ENCODE data around the gene BLTP3B. TPM values are rescaled to one million over a fixed set of nuclear protein-coding genes. Genes with fewer than 3 reads are reported as not detected.

The BLTP3B gene
- polyA plus RNA-seq, 4 donors = 20.5 to 26.3 (median 21.9) TPM

GRCh38 chr12:100165356-100165755 lies 22.7 kb upstream of the BLTP3B start:
- DNase-seq (ENCODE audit: low read depth in 4 of 4, low spot score in 2 of 4) = no peak

- DNase-seq (ENCODE audit: low read depth in 4 of 4, low spot score in 2 of 4) = no peak
Measured at GRCh38 chr12:100164153-100164704, 21.6 kb upstream of the BLTP3B start.

- peak in 1 of 4 donors; percentile 34 for DNase-seq (ENCODE audit: low read depth in 4 of 4, low spot score in 2 of 4)
Measured at GRCh38 chr12:100163416-100164152, 20.9 kb upstream of the BLTP3B start.

GRCh38 chr12:100159391-100160104 lies 16.9 kb upstream of the BLTP3B start:
- no peak for DNase-seq (ENCODE audit: low read depth in 4 of 4, low spot score in 2 of 4)

GRCh38 chr12:100158535-100158934 lies 15.9 kb upstream of the BLTP3B start:
- no peak for DNase-seq (ENCODE audit: low read depth in 4 of 4, low spot score in 2 of 4)

- no peak for DNase-seq (ENCODE audit: low read depth in 4 of 4, low spot score in 2 of 4)
Measured at GRCh38 chr12:100157427-100157821, 14.8 kb upstream of the BLTP3B start.

- no peak for DNase-seq (ENCODE audit: low read depth in 4 of 4, low spot score in 2 of 4)
Measured at GRCh38 chr12:100156731-100157426, 14.2 kb upstream of the BLTP3B start.

GRCh38 chr12:100154474-100155247 lies 12.0 kb upstream of the BLTP3B start:
- DNase-seq (ENCODE audit: low read depth in 4 of 4, low spot score in 2 of 4) = no peak

- DNase-seq (ENCODE audit: low read depth in 4 of 4, low spot score in 2 of 4) = no peak
Measured at GRCh38 chr12:100153131-100153530, 10.5 kb upstream of the BLTP3B start.

- DNase-seq (ENCODE audit: low read depth in 4 of 4, low spot score in 2 of 4) = no peak
Measured at GRCh38 chr12:100151769-100152168, 9.1 kb upstream of the BLTP3B start.

GRCh38 chr12:100146252-100146651 lies 3.6 kb upstream of the BLTP3B start:
- DNase-seq (ENCODE audit: low read depth in 4 of 4, low spot score in 2 of 4) = no peak

- no peak for DNase-seq (ENCODE audit: low read depth in 4 of 4, low spot score in 2 of 4)
Measured at GRCh38 chr12:100145643-100146042, 3.0 kb upstream of the BLTP3B start.

GRCh38 chr12:100141998-100142850 lies 450 bp downstream of the BLTP3B start:
- peak; percentile 49 to 61 (median 56) for DNase-seq (ENCODE audit: low read depth in 4 of 4, low spot score in 2 of 4)

- no peak for DNase-seq (ENCODE audit: low read depth in 4 of 4, low spot score in 2 of 4)
Measured at GRCh38 chr12:100141666-100141997, 1.0 kb downstream of the BLTP3B start.

- no peak for DNase-seq (ENCODE audit: low read depth in 4 of 4, low spot score in 2 of 4)
Measured at GRCh38 chr12:100138803-100139098, 3.9 kb downstream of the BLTP3B start.

- DNase-seq (ENCODE audit: low read depth in 4 of 4, low spot score in 2 of 4) = no peak
Measured at GRCh38 chr12:100138048-100138802, 4.4 kb downstream of the BLTP3B start.

- DNase-seq (ENCODE audit: low read depth in 4 of 4, low spot score in 2 of 4) = no peak
Measured at GRCh38 chr12:100133200-100133599, 9.5 kb downstream of the BLTP3B start.

- no peak for DNase-seq (ENCODE audit: low read depth in 4 of 4, low spot score in 2 of 4)
Measured at GRCh38 chr12:100128512-100128908, 14.2 kb downstream of the BLTP3B start.
